OCI-LY7 (cell line): Measurements from ENCODE around the gene MTARC2.

Experiments used
- EZH2phosphoT487 ChIP-seq: fragments of 200-600 bp; sonication (generic); IDR thresholded peaks from 2 replicates; pipeline ENCODE4 v1.6.1; 2018; ENCODE audit warnings: low read depth, borderline replicate concordance, mild to moderate bottlenecking, mixed run types, antibody characterized with exemption, low read length, moderate library complexity, mixed read lengths
- TF ChIP-seq, protein P1 (sequence below): fragments of 200-600 bp; sonication (generic); conservative IDR thresholded peaks from 2 replicates; pipeline ENCODE4 v1.5.1; 2014; ENCODE audit warnings: mild to moderate bottlenecking, antibody characterized with exemption, low read length, moderate library complexity, mixed read lengths

DNA sequence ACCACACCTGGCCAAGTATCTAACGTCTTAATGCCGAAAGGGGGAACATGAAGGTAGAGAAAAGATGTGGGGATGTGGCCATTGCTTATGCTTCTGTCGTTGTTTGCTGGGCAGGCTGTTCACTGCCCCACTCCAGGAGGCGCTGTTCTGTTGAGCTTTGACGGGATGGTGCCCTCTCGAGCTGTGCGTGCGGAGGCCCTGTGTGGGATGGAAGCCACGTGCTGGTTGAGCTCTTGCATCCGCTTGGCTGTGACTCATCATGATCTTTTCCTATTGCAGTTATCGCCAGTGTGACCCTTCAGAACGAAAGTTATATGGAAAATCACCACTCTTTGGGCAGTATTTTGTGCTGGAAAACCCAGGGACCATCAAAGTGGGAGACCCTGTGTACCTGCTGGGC, 64.9 kb downstream of the MTARC2 start:
- TF ChIP-seq, protein P1, sequence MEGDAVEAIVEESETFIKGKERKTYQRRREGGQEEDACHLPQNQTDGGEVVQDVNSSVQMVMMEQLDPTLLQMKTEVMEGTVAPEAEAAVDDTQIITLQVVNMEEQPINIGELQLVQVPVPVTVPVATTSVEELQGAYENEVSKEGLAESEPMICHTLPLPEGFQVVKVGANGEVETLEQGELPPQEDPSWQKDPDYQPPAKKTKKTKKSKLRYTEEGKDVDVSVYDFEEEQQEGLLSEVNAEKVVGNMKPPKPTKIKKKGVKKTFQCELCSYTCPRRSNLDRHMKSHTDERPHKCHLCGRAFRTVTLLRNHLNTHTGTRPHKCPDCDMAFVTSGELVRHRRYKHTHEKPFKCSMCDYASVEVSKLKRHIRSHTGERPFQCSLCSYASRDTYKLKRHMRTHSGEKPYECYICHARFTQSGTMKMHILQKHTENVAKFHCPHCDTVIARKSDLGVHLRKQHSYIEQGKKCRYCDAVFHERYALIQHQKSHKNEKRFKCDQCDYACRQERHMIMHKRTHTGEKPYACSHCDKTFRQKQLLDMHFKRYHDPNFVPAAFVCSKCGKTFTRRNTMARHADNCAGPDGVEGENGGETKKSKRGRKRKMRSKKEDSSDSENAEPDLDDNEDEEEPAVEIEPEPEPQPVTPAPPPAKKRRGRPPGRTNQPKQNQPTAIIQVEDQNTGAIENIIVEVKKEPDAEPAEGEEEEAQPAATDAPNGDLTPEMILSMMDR = no peak
- no peak for TF ChIP-seq EZH2phosphoT487
